HG03066 (cell line): ENCODE measurements around the gene KRTAP10-3.

Experiments
- ATAC-seq: cut with Tn5 transposase; IDR thresholded peaks from one replicate; pipeline ENCODE4 v1.9.1; 2021; ENCODE audit warnings: low read depth; ENCODE audit not compliant: unreplicated experiment

KRTAP10-3 gene

GRCh38 chr21:44530903-44531605 lies 27.5 kb downstream of the KRTAP10-3 start:
- ATAC-seq, result no peak

- no peak for ATAC-seq
Observed at GRCh38 chr21:44530221-44530902, 28.2 kb downstream of the KRTAP10-3 start.

GRCh38 chr21:44529503-44530125 lies 29.0 kb downstream of the KRTAP10-3 start:
- ATAC-seq, result no peak

- ATAC-seq, result no peak
Observed at GRCh38 chr21:44529011-44529421, 29.6 kb downstream of the KRTAP10-3 start.

- ATAC-seq, result no peak
Observed at GRCh38 chr21:44528634-44528995, 30.0 kb downstream of the KRTAP10-3 start.

GRCh38 chr21:44527983-44528633 lies 30.5 kb downstream of the KRTAP10-3 start:
- ATAC-seq, result no peak

GRCh38 chr21:44527156-44527982 lies 31.2 kb downstream of the KRTAP10-3 start:
- ATAC-seq, result no peak

- no peak for ATAC-seq
Observed at GRCh38 chr21:44526096-44526997, 32.2 kb downstream of the KRTAP10-3 start.

GRCh38 chr21:44525391-44526095 lies 33.1 kb downstream of the KRTAP10-3 start:
- no peak for ATAC-seq

- ATAC-seq, result no peak
Observed at GRCh38 chr21:44524414-44525371, 33.9 kb downstream of the KRTAP10-3 start.

GRCh38 chr21:44523567-44524413 lies 34.8 kb downstream of the KRTAP10-3 start:
- ATAC-seq, result no peak

GRCh38 chr21:44522753-44523204 lies 35.8 kb downstream of the KRTAP10-3 start:
- ATAC-seq, result no peak

- no peak for ATAC-seq
Observed at GRCh38 chr21:44521928-44522752, 36.5 kb downstream of the KRTAP10-3 start.

GRCh38 chr21:44521301-44521927 lies 37.2 kb downstream of the KRTAP10-3 start:
- ATAC-seq, result no peak
